ENCODE measurements around the gene CARD9.

The CARD9 gene

DNA sequence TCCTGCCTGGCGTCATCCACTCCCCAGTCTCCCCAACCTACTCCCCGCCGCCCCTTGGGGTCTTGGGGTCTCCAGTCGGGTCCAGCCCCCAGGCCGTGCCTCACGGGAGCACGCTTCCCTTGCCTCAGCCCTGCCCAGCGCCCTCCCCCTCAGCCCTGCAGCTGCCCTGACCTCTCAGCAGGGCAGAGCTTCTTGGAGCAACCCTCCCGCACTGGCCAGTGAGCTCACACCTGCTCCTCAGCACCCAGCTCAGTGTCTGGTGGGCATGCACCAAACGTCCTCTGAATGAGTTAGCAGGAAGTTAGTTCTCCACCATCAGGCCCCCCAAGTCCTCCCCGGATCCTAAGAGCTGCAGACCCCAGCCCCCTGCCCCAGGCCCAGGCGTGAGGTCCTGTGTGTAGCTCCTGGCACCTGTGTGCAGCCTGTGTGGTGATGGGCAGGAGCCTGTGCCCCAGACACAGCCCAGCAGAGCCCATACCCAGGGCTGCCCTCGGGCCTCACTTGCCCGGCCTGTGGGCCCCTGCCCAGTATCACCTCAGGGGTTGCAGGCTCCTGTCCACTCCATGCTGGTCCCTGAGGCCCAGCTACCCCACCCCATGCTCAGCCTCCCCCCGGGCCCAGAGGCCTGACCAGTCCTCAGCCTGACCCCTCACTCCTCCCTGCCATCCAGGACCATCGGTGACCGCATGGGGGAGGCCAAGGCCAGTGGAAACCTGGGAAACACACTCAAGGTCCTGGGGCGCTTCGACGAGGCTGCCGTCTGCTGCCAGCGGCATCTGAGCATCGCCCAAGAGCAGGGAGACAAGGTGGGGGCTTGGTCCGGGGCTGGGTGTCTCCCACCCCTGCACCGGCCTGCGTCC is 37.9 kb downstream of the CARD9 start:
- no peak for DNase-seq (ENCODE audit: low read depth)

GRCh38 chr9:136334541-136334940 is 38.9 kb downstream of the CARD9 start:
- no peak for DNase-seq (ENCODE audit: low read depth)

- no peak for DNase-seq (ENCODE audit: low read depth)
These were observed 40.0 kb downstream of the CARD9 start for GRCh38 chr9:136333486-136333885.

- no peak for DNase-seq (ENCODE audit: low read depth)
These were observed 40.4 kb downstream of the CARD9 start for GRCh38 chr9:136333045-136333444.

DNA sequence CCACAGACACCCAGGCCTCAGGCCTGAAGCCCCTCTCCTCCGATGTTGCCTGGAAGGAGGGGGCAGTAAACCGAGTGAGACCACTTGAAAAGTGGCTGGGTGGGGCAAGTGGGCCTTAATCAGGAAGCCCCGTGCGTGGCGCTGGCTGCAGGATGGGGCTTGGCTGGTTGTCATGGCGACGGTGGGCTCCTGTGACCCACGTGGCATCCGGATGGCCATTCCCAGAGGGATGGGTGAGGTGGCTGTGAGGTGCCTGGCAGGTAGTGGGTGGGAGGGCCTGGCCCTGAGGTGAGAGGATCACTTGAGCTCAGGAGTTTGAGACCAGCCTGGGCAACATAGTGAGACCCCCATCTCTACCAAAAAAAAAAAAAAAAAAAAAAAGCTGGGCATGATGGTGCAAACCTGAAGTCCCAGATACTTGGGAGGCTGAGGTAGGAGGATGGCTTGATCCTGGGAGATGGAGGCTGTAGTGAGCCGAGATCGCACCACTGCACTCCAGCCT is 40.9 kb downstream of the CARD9 start:
- DNase-seq (ENCODE audit: low read depth) = no peak

- DNase-seq (ENCODE audit: low read depth) = no peak
These were observed 41.6 kb downstream of the CARD9 start for GRCh38 chr9:136331556-136332481.

GRCh38 chr9:136331030-136331429 is 42.4 kb downstream of the CARD9 start:
- no peak for DNase-seq (ENCODE audit: low read depth)

- no peak for DNase-seq (ENCODE audit: low read depth)
These were observed 43.0 kb downstream of the CARD9 start for GRCh38 chr9:136330406-136330990.

DNA sequence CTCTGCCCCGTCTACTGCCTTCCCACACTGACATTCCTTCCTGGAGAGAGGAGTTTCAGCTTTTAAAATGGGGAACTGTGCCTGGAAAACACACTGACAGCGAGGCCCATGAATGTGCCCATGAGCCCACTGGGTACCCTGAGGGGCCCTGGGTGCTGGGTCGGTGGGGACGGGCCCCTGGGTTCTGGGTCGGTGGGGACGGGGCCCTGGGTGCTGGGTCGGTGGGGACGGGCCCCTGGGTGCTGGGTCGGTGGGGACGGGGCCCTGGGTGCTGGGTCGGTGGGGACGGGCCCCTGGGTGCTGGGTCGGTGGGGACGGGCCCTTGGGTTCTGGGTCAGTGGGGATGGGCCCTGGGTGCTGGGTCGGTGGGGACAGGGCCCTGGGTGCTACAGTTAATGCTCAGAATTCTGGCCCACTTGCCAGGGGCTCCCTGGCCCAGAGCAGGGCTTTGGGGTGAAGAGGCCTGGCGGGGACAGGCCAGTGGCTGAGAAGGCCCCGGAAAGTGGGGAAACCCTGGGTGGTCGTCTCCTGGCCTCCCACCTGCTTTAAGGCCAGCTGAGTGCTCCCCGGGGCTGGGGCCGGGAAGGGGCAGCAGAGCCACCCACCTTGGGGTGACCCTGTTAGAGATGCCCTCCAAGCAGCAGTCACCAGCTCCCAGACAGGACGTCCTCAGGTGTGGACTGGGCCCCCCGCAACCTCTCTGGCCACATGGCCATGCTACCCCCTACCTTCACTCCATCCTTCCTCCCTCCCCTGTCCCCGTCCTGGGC is 43.6 kb downstream of the CARD9 start:
- DNase-seq (ENCODE audit: low read depth) = no peak

DNA sequence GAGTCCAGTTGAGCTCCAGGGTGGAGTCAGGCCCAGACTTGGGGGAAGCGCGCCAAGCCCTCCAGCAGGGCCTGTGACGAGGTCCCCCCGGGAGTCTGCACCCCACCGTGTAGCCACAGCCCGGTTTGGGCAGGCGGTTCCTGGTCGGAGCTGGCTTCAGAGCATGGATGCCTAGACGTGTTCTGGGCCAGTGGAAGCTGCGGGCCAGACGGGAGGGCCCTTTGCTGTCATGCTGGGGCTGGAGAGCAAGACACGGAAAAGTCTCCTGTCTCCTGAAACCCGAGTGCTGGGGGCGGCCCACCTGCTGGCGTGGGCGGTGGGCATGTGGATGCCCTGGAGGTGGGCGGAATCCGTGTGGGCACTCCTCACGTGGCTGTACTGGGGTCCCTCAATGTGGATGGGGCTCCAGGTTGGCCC is 44.2 kb downstream of the CARD9 start:
- no peak for DNase-seq (ENCODE audit: low read depth)

GRCh38 chr9:136328622-136329041 is 44.8 kb downstream of the CARD9 start:
- no peak for DNase-seq (ENCODE audit: low read depth)

- no peak for DNase-seq (ENCODE audit: low read depth)
These were observed 45.4 kb downstream of the CARD9 start for GRCh38 chr9:136328011-136328621.

DNA sequence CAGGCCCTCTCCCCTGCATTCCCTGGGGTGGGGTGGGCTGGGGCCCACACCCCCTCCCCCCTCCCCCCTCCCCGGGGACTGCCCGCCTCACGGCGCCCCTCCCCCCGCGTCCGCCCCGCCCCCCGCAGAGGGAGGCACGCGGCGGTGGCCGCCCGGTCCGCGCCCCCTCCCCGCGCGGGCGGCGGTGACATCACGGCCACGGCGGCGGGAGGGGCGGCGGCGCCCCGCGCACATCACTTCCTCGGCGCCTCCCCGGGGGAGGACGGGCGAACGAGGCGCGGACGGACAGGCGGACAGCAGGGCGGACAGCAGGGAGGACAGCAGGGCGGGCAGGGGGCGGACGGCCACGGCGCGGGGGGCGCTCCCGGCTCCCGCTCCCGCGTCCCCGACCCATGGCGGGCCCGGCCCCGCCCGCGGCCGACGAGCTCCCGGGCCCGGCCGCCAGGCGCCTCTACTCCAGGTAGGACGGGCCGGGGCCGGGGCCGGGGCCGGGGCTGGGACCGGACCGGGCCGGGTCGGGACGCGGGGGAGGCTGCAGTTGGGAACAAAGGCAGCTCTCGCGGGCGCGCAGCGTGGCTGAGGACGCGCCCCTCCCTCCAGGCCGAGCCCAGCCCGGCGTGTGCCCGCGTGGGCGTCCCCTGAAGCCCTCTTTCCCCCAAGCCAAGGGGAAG is 46.0 kb downstream of the CARD9 start, which contains the start of gene GPSM1:
GPSM1 (plus strand) TSS at position 236 of the 671 bp plus-strand sequence; CDS start at position 393, 157 bp downstream.
- DNase-seq (ENCODE audit: low read depth) = no peak

DNA sequence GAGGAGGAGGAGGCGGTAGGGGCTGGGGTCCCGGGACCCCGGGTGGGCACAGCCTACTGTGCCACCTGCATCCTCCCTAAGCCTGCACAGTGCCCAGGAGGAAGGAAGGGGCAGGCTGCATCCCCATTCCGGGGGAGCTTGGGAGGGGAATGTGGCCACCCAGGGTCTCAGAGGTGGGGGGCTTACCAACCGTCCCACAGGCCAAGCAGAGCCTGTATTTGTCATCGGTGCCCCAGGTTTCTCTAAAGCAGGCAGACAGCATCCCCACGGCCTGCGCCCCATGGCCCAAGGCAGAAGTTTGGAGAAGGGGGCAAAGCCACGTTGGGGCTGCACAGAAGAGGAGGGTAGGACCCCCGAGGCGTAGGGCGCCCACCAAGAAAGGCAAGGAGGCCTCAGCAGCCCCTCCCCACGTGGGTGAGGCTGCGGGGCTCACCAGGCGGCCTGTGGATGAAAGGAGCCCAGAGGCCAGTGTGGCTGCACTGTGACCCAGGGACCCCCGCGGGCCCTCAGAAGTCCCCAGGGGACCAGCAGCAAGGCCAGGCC is 46.6 kb downstream of the CARD9 start:
- no peak for DNase-seq (ENCODE audit: low read depth)

DNA sequence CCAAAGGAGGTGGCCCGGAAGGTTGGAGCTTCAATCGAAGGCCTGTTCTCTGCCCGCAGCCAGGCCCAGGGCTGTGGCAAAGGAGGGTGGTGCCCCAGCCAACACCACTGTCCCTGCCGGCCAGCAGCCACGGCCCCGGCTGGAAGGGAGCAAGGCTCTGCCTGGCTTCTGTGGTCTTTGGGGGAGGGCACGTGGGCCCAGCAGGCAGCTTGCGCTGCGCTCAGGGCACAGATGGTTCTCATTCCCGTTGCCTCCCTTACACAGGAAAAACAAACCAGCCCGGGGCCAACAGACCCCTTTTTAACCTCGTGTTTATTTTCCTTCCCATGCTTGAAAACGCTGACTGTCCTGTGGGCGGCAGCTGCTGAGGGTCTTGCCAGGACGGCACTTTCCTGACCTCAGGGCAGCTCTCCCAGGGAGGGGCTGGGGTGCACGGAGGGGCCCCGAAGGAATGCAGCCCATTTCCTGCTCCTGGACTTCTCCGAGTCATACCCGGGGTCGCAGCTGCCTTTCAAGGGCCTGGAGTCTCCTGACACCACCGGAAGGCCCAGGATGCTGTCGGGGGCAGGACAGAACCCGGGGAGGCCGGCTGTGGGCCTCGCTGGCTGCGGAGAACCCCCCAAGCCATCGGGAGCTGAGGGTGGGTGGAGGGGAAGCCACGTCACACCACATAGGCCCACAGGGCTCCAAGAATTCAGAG is 47.3 kb downstream of the CARD9 start:
- DNase-seq (ENCODE audit: low read depth) = no peak

- DNase-seq (ENCODE audit: low read depth) = no peak
These were observed 48.1 kb downstream of the CARD9 start for GRCh38 chr9:136325358-136325757.

GRCh38 chr9:136324501-136325300 is 48.8 kb downstream of the CARD9 start:
- no peak for DNase-seq (ENCODE audit: low read depth)

- no peak for DNase-seq (ENCODE audit: low read depth)
These were observed 50.1 kb downstream of the CARD9 start for GRCh38 chr9:136323371-136323789.
